NCI-H2196 treated with DMSO at 0.1 percent for 48 hours (cell line): ENCODE data around the gene PRRC2B.

Experiments used
- DNase-seq: peaks from one replicate; lab custom pipeline; 2025; ENCODE audit not compliant: unreplicated experiment; lab: John Stamatoyannopoulos, UW

The PRRC2B gene

GRCh38 chr9:131407717-131408195, 13.9 kb downstream of the PRRC2B start:
- no peak for DNase-seq

GRCh38 chr9:131409458-131409992, 15.6 kb downstream of the PRRC2B start:
- DNase-seq = no peak

DNA sequence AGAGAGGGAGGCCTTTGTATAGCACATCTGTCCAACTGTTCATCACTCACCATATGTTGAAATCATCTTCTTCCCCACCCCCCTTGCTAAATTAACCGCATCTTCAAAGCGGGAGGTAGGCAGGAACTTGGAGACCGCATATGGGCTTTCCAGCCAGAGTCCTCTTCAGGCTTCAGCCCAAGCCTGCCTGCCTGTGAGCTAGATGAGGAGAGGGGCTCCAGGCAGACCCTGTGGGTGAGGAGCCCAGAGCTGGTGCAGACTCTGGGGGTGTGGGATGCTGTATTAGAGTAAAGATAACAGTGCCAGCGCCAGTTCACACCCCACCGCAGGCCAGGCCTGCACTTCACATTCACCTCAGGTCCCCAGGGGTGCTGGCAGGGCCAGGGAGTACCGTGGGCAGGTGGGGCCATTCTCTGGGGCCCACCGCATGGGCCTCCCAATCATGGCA, 16.2 kb downstream of the PRRC2B start:
- DNase-seq = no peak

- DNase-seq = no peak
Observed at GRCh38 chr9:131411719-131412681, 18.1 kb downstream of the PRRC2B start.

DNA sequence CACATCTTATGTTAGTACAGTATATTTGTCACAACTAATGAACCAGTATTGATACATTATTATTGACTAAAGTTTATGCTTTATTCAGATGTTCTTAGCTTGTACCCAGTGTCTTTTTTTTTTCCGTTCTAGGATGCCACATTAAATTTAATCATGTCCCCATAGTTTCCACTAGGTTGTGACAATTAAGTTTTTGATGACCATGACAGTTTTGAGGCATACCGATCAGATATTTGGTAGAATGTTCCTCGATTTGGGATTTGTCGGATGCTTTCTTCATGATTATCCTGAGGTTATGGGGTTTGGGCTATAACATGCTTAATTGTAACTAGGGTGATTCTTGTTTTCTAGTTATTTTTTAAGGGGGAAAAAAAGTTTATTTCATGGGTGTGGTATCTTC, 22.6 kb downstream of the PRRC2B start:
- DNase-seq = no peak

DNA sequence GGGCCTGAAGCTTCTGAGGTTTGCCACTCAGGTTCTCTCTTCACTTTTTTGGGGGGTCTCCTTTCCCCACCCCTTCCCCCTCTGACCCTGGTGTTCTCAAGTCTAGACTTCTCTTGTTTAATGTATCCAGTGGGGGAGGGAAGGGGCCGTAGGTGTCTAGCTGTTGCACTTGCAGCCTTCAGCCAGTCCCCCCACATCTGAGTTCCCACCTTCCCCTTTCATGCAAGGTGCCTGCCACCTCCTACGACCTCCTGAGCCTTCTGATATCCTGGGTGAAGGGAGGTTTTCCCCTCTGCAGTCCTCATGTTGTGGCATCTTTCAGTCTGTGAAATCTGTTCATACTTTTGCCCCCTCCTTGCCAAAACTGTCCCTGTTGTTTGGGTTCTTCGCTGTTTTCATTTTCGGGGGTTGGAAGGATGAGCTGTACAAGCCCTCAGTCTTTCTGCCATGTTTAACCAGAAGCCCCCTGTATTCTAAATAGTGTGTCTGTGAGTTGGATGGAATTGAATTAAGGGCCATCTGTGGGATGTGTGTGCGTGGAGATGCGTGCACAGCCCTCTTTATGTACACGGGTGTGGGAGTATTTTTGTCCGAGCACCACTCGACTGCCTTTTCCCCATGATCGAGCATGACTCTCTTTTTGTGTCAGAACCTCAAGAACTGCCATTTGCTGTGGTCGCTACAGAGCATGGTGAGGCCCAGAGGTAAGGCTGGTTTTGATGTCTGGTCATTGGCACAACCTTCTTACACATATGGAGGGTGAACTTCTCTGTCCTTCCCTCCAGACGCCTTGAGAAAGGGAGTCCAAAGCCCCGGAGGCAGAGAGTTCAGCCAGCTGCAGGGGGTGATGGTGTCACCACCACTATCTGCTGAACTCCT, 23.6 kb downstream of the PRRC2B start:
- no peak for DNase-seq

DNA sequence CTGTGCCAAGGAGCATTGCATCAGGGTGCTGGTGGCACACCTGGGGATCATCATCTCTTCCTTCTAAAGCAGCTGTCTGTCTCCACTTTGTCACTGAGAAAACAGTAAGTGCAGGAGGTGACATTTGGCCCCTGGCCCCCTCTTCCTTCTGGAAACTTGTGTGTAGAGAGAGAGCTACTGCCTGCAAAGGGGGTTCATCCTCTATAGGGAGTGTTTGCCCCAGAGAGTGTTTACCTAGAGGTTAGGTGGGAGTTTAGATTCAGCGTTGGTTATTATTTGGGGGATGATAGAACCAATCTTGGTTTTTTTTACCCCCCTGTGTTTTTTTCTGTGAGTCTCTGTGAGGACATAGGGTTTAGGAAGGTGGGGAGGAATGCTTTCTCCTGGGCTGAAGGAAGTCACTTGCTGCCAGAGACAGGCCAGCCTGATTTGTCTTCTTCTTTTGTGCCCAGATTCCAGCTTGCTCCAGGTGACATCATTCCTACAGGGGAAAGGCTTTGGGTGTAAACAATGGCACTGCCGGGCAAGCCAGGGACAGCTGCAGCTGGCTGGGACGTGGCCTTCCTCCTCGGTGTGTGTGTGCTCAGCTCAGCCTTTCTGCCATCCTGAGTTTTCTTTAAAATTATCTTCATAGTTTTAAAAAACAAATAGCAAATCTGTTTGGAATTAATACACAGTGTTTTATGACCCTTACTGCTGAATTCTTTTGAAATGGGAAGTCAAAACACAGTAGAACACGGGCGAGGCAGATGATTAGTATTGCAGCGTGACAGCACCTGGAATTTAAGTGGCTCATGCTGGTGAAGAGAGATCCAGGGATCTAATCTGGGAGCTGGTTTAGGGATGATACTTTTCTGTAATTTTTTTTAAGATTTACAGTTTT, 24.5 kb downstream of the PRRC2B start:
- peak; percentile 63 for DNase-seq

- no peak for DNase-seq
Observed at GRCh38 chr9:131419026-131419614, 25.2 kb downstream of the PRRC2B start.

GRCh38 chr9:131419716-131420115, 25.8 kb downstream of the PRRC2B start:
- no peak for DNase-seq

GRCh38 chr9:131420980-131421624, 27.2 kb downstream of the PRRC2B start:
- DNase-seq = no peak

GRCh38 chr9:131421691-131422090, 27.8 kb downstream of the PRRC2B start:
- DNase-seq = no peak

GRCh38 chr9:131422241-131422792, 28.4 kb downstream of the PRRC2B start:
- peak; percentile 61 for DNase-seq

DNA sequence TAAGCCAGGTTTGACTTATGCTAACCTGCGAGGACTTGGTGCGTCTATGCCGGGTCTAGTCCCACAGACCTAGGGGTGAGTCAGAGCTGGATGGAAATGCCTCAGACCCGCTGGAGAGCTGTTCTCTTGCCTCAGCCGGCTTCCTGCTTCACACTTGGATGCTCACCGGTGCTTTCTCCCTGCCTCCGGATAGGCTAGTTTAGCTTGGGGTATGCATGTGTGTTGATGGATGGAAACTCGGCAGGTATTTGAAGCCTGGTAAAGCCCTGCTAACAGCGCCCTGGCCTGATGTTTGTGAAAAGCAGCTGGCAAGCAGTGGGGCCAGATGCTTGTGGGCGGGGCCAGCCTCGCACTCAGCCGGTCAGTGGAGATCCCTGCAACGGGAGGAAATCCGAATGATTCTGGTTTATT, 29.3 kb downstream of the PRRC2B start:
- DNase-seq = peak; percentile 66

DNA sequence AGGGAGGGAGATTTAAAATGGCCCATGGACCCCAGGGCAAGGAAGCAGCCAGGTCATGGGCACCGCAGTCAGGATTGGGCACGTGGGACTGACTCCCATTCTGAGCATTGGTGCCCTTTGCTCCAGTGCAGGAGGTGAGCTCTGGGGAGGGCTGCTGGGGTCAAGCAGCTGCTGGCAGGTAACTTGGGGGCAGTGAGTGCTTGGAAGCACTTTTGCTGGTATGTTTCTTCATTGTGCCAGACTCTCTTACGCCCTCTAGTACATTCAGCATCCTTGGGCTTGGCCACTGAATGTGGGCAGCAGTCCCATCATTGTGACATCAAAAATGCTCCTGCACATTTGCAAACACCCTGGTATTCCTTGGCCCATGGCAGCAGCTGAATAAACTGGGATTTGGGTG, 32.7 kb downstream of the PRRC2B start:
- no peak for DNase-seq

GRCh38 chr9:131429121-131430012, 35.5 kb downstream of the PRRC2B start:
- DNase-seq = no peak

DNA sequence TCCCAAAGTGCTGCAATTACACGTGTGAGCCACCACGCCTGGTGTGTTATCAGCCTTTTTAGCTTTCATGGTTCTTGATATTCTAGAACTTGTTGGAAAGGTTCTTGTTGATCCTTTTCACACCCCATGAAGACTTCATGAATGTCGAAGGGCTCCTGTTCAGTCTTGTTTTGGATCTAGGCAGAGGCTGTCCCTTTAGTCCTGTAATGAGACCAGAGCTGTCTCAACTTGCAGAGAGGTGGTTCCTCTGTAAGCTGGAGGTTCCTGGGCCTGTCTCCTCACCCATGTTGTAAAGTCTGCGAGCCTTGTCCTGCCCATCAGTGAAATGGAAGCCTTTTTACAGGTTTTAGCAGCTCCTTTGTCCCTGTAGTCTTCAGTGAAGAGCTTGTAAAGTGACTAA, 38.2 kb downstream of the PRRC2B start:
- no peak for DNase-seq

DNA sequence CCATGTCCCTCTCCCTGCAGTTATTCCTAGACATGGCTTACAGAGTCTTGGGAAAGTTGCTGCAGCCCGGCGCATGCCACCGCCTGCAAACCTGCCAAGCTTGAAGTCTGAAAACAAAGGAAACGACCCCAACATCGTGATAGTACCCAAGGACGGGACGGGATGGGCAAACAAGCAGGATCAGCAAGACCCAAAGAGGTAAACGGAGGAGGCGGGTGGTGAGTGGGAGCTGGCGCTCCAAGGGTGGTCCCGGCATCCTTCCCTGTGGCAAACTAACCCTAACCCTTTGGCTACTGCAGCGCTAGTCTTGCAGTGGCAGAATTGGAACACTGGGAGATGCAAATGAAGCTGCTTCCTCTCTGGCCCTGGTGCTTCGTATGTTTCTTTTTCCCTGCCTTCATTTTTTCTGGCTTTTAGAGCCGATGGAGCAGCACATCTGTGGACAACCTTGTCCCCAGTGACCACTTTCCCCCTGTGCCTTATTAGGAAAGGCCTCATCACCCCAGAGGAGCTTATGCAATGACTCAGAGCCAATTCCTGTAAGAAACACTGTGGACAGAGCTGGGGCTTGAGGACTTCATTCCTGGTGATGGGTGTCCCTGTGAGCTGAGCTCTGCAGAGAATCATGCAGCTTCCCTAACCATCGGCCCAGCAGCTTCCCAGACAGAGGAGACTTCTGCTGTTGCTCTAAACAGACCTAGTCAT, 38.9 kb downstream of the PRRC2B start:
- no peak for DNase-seq
